Keratinocyte (primary cell): Measurements from ENCODE around the gene CDH12.

Experiments
- CTCF ChIP-seq, 3 experiments: IDR thresholded peaks in 1 of 3; conservative IDR thresholded peaks in 1 of 3; optimal IDR thresholded peaks in 1 of 3; 2 replicates in 2 of 3; 3 replicates in 1 of 3; pipeline versions ENCODE3 to v1.5.1; 2011; ENCODE audit warnings: low read length in 3 of 3, mild to moderate bottlenecking in 3 of 3, moderate library complexity in 2 of 3, control low read depth in 1 of 3, inconsistent platforms in 1 of 3; ENCODE audit not compliant: insufficient read depth in 2 of 3; ENCODE audit errors: extremely low read depth in 1 of 3
- EZH2 ChIP-seq: IDR thresholded peaks from one replicate; pipeline ENCODE4 v1.6.1; 2012; ENCODE audit warnings: inconsistent platforms, mild to moderate bottlenecking, low read length, moderate library complexity

GRCh38 chr5:21765406-21765805 lies 1087.7 kb downstream of the CDH12 start:
- TF ChIP-seq CTCF (optimal IDR thresholded peaks at IDR 0.05 in 1 of 3, IDR thresholded peaks at IDR 0.05 in 1 of 3, conservative IDR thresholded peaks at IDR 0.05 in 1 of 3; ENCODE audit: extremely low read depth in 1 of 3, insufficient read depth in 2 of 3, low read length in 3 of 3) (no peak), EZH2 (no peak)
